ENCODE results near the gene PNPLA7. TPM values are rescaled to one million over a fixed set of nuclear protein-coding genes. Genes with fewer than 3 reads are reported as not detected.

Gene PNPLA7
- total and polyA plus RNA-seq, 12 donors = 0.83 to 22.6 (median 9.4) TPM

DNA sequence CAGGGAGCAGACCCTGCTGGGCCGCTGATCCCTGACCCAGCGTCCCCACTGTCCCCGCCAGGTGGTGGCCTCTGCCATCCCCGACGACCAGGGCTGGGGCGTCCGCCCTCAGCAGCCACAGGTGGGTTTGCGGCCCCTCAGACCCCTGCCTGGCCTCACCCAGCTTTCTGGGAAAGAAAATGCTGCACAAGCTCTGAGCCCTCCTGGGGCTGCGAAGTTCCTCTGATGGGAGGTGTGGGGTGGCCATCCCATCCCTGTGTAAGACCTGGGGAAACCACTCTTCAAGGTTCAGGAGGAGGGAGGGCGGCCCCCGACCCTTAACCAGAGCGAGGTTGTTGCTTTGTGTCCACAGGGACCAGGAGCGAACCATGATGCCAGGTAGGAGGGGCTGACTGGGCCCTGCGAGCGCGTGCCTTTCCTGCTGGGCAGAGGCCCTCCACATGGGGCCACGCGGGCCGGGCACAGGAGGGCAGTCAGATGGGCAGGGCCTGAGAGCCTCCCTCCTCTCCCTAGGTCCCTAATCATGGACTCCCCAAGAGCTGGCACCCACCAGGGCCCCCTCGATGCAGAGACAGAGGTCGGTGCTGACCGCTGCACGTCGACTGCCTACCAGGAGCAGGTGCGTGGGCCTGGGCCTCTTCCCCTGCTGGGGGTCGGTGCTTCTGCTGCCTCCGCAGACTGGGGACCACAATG is 119.3 kb downstream of the PNPLA7 start:
- Histone ChIP-seq H3K27me3 (no peaks in the 10 kb centered on the region), H3K36me3 (no peaks in the 10 kb centered on the region), H3K4me3 (no peak overlapping the region), H3K9me3 (no peaks in the 10 kb centered on the region), H3K4me1 (peaks cover 0 to 2% (median 0%) of the 10 kb centered on the region in 9 donors), H3K27ac (no peak overlapping the region)
- ATAC-seq = no peak
- 84 to 86% methylated on average over 27 of the region's 27 CpGs for WGBS, 2 donors
- intact Hi-C loops (cut with DNase I) = loop anchor here in 1 of 10 donors (10.0 kb wide), 1 partner anchor 94 kb away; no protein-coding TSS in a partner anchor
- TF ChIP-seq CTCF (IDR thresholded peaks at IDR 0.05) = no peak
- DNase-seq = peak in 1 of 2 donors; percentile 4

GRCh38 chr9:137429974-137430722 is 120.1 kb downstream of the PNPLA7 start:
- H3K4me3 ChIP-seq = no peak overlapping the region
- intact Hi-C loops (cut with DNase I) = loop anchor here in 3 of 10 donors (10.0 kb wide), 1 partner anchor 95 kb away; no protein-coding TSS in a partner anchor
- no peak overlapping the region for H3K27ac ChIP-seq
- H3K36me3 ChIP-seq = no peaks in the 10 kb centered on the region
- ATAC-seq = no peak
- peak in 1 of 2 donors; percentile 13 for DNase-seq
- 64 to 68% methylated on average over 32 to 34 of the region's 34 CpGs for WGBS, 2 donors
- peaks cover 0 to 8% (median 2%) of the 10 kb centered on the region in 9 donors for H3K4me1 ChIP-seq
- H3K27me3 ChIP-seq = no peaks in the 10 kb centered on the region
- TF ChIP-seq CTCF (IDR thresholded peaks at IDR 0.05) = no peak
- H3K9me3 ChIP-seq = no peaks in the 10 kb centered on the region

DNA sequence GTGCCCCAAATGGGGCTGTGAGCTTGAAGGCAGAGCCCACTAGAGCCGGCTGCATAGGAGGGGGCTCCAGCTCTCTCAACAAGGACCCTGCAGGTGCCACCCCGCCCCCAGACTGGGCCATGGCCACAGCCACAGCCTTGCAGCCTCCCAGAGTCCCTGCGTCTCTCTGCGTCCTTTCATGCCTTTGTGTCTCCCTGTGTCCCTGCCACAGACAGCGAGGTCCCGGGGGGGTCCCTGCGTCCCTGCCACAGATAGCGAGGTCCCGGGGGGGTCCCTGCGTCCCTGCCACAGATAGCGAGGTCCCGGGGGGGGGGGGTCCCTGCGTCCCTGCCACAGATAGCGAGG is 120.7 kb downstream of the PNPLA7 start:
- H3K27me3 ChIP-seq = no peaks in the 10 kb centered on the region
- no peaks in the 10 kb centered on the region for H3K9me3 ChIP-seq
- H3K4me3 ChIP-seq = no peak overlapping the region
- peaks cover 0 to 14% (median 7%) of the 10 kb centered on the region in 9 donors for H3K4me1 ChIP-seq
- no peak for TF ChIP-seq CTCF (IDR thresholded peaks at IDR 0.05)
- peak in 1 of 2 donors; percentile 12 for DNase-seq
- WGBS, 2 donors = 74 to 75% methylated on average over 14 of the region's 14 CpGs
- no peaks in the 10 kb centered on the region for H3K36me3 ChIP-seq
- intact Hi-C loops (cut with DNase I) = loop anchor here in 2 of 10 donors (10.0 kb wide), 1 partner anchor 95 kb away; no protein-coding TSS in a partner anchor
- no peak overlapping the region for H3K27ac ChIP-seq
- ATAC-seq = no peak

- peaks cover 0 to 19% (median 10%) of the 10 kb centered on the region in 9 donors for H3K4me1 ChIP-seq
- DNase-seq = peak in 1 of 2 donors; percentile 15
- no peaks in the 10 kb centered on the region for H3K9me3 ChIP-seq
- no peak for ATAC-seq
- no peaks in the 10 kb centered on the region for H3K27me3 ChIP-seq
- no peaks in the 10 kb centered on the region for H3K36me3 ChIP-seq
- no peak overlapping the region for H3K4me3 ChIP-seq
- H3K27ac ChIP-seq = no peak overlapping the region
- intact Hi-C loops (cut with DNase I) = loop anchor here in 2 of 10 donors (10.0 kb wide), 1 partner anchor 96 kb away; no protein-coding TSS in a partner anchor
- TF ChIP-seq CTCF (IDR thresholded peaks at IDR 0.05) = no peak
- 80 to 84% methylated on average over 27 of the region's 27 CpGs for WGBS, 2 donors
Observed at GRCh38 chr9:137428841-137429545, 121.2 kb downstream of the PNPLA7 start.

Measured in heart right ventricle (tissue), 16 donors.